DOHH2 (cell line): ENCODE results near the gene GABRB2.
"Not testable (repeated sequence)": the region's sequence is repeated elsewhere in the genome, so short reads cannot be mapped to it uniquely, and the experiment has no call there.

Experiments used
- H3F3A ChIP-seq: fragments of 200-600 bp; sonication (generic), shearing (Covaris generic); 2 replicates; pipeline ENCODE4 v1.6.0; 2016; ENCODE audit warnings: antibody characterized with exemption, mild to moderate bottlenecking; ENCODE audit not compliant: control insufficient read depth, insufficient read depth
- H3K27ac ChIP-seq: fragments of 200-600 bp; sonication (generic); 2 replicates; pipeline ENCODE4 v1.5.1; 2014; ENCODE audit warnings: low read depth, mild to moderate bottlenecking, low read length, moderate library complexity
- H3K27me3 ChIP-seq: fragments of 200-600 bp; sonication (generic); 2 replicates; pipeline ENCODE4 v1.6.1; 2014; ENCODE audit warnings: mild to moderate bottlenecking, low read length, mixed read lengths; ENCODE audit not compliant: control insufficient read depth
- H3K36me3 ChIP-seq: fragments of 200-600 bp; sonication (generic); 2 replicates; pipeline ENCODE4 v1.6.1; 2014; ENCODE audit warnings: mild to moderate bottlenecking, low read length, moderate library complexity, mixed read lengths; ENCODE audit not compliant: control insufficient read depth
- H3K4me1 ChIP-seq: fragments of 200-600 bp; sonication (generic); 2 replicates; pipeline ENCODE4 v1.6.1; 2014; ENCODE audit warnings: mild to moderate bottlenecking, low read length, mixed read lengths; ENCODE audit not compliant: control insufficient read depth
- H3K4me2 ChIP-seq: fragments of 200-600 bp; sonication (generic); 2 replicates; pipeline ENCODE4 v1.6.0; 2014; ENCODE audit warnings: mild to moderate bottlenecking, low read length, moderate library complexity
- H3K4me3 ChIP-seq: fragments of 200-600 bp; sonication (generic); 2 replicates; pipeline ENCODE4 v1.5.1; 2014; ENCODE audit warnings: mild to moderate bottlenecking, low read length, mixed read lengths
- H3K79me2 ChIP-seq: fragments of 200-600 bp; sonication (generic); 2 replicates; pipeline ENCODE4 v1.6.1; 2014; ENCODE audit warnings: mild to moderate bottlenecking, low read length, mixed read lengths; ENCODE audit not compliant: control insufficient read depth
- H3K9me2 ChIP-seq: fragments of 200-600 bp; sonication (generic); replicated peaks from 2 replicates; pipeline ENCODE4 v1.6.1; 2014; ENCODE audit warnings: mild to moderate bottlenecking, low read length, mixed read lengths; ENCODE audit not compliant: control insufficient read depth
- H3K9me3 ChIP-seq: fragments of 200-600 bp; sonication (generic); 2 replicates; pipeline ENCODE4 v1.6.1; 2014; ENCODE audit warnings: antibody characterized with exemption, low read length, mixed read lengths; ENCODE audit not compliant: control insufficient read depth, insufficient read depth
- H4K20me1 ChIP-seq: fragments of 200-600 bp; sonication (generic); 2 replicates; pipeline ENCODE4 v1.6.0; 2014; ENCODE audit warnings: low read depth, mild to moderate bottlenecking, antibody characterized with exemption, low read length, moderate library complexity; ENCODE audit not compliant: control insufficient read depth, insufficient read depth
- CTCF ChIP-seq: fragments of 200-600 bp; sonication (generic); IDR thresholded peaks from one replicate; pipeline ENCODE4 v1.5.1; 2014; ENCODE audit warnings: antibody characterized with exemption, mild to moderate bottlenecking, low read depth, low read length; ENCODE audit not compliant: poor library complexity, severe bottlenecking
- EZH2phosphoT487 ChIP-seq: fragments of 200-600 bp; sonication (generic); IDR thresholded peaks from 2 replicates; pipeline ENCODE4 v1.6.1; 2017; ENCODE audit warnings: borderline replicate concordance, mild to moderate bottlenecking, antibody characterized with exemption, low read length, moderate library complexity, mixed read lengths

GABRB2 gene

GRCh38 chr5:161246749-161247148 lies 299.8 kb downstream of the GABRB2 start:
- TF ChIP-seq EZH2phosphoT487 (no peak), CTCF (no peak)
- Histone ChIP-seq H3K27me3 (no peaks in the 10 kb centered on the region), H3K4me3 (no peak overlapping the region), H3K4me2 (no peak overlapping the region), H3K9me3 (no peaks in the 10 kb centered on the region), H3K36me3 (no peaks in the 10 kb centered on the region), H3K4me1 (no peaks in the 10 kb centered on the region), H4K20me1 (no peaks in the 10 kb centered on the region), H3K9me2 (no peaks in the 10 kb centered on the region), H3F3A (no peaks in the 10 kb centered on the region), H3K27ac (no peak overlapping the region), H3K79me2 (no peaks in the 10 kb centered on the region)

- not testable (repeated sequence) for H3K4me2 ChIP-seq, H3K79me2 ChIP-seq, H3K9me2 ChIP-seq, H3K27me3 ChIP-seq, H3F3A ChIP-seq, H4K20me1 ChIP-seq, H3K27ac ChIP-seq, H3K36me3 ChIP-seq, H3K4me1 ChIP-seq, H3K9me3 ChIP-seq, H3K4me3 ChIP-seq
Observed at GRCh38 chr5:161245846-161246245, 300.7 kb downstream of the GABRB2 start.
